CD4-positive, CD25-positive, alpha-beta regulatory T cell (primary cell): ENCODE data around the gene PRKCB. TPM values are rescaled to one million over a fixed set of nuclear protein-coding genes. Genes with fewer than 3 reads are reported as not detected.

Experiments
- ATAC-seq, 2 donors: fragments of 150-1000 bp; cut with Tn5 transposase; one replicate each; pipeline ENCODE4 v1.10.0; 2021; ENCODE audit warnings: low read depth in 2 of 2, moderate number of reproducible peaks in 2 of 2, moderate library complexity in 1 of 2
- DNase-seq, 3 donors: peaks; one replicate each; pipeline versions ENCODE4 v3.0.0 to v3.0.0-alpha.2; 2012 to 2022; ENCODE audit warnings: mixed read lengths in 1 of 3
- H3K27ac ChIP-seq: one replicate; pipeline ENCODE4 v1.7.0; 2013; ENCODE audit warnings: mild to moderate bottlenecking, low read length; ENCODE audit not compliant: insufficient read depth, poor library complexity, severe bottlenecking
- H3K27me3 ChIP-seq: one replicate; pipeline ENCODE4 v1.7.0; 2013; ENCODE audit warnings: low read length; ENCODE audit not compliant: control insufficient read depth, insufficient read depth
- H3K36me3 ChIP-seq: one replicate; pipeline ENCODE4 v1.7.0; 2013; ENCODE audit warnings: mild to moderate bottlenecking, low read length, moderate library complexity; ENCODE audit not compliant: control insufficient read depth, insufficient read depth
- H3K4me1 ChIP-seq: 2 replicates; pipeline ENCODE4 v1.7.0; 2013; ENCODE audit warnings: mild to moderate bottlenecking, low read length; ENCODE audit not compliant: insufficient read depth, control insufficient read depth, poor library complexity, severe bottlenecking
- H3K4me3 ChIP-seq: one replicate; pipeline ENCODE4 v1.7.0; 2013; ENCODE audit warnings: low read depth, mild to moderate bottlenecking, low read length, moderate library complexity
- H3K9me3 ChIP-seq, 2 experiments: 1 replicate in 1 of 2; 2 replicates in 1 of 2; pipeline ENCODE4 v1.7.0; 2013; ENCODE audit warnings: low read length in 2 of 2, mild to moderate bottlenecking in 1 of 2, moderate library complexity in 1 of 2; ENCODE audit not compliant: control insufficient read depth in 2 of 2
- H3K27ac Mint-ChIP-seq, 3 donors: one replicate each; pipeline ENCODE4 v1.8.0; 2020 to 2022; ENCODE audit warnings: mild to moderate bottlenecking in 3 of 3, mixed read lengths in 3 of 3, moderate library complexity in 2 of 3
- H3K27me3 Mint-ChIP-seq: one replicate; pipeline ENCODE4 v1.8.0; 2022; ENCODE audit warnings: mild to moderate bottlenecking, mixed read lengths
- H3K36me3 Mint-ChIP-seq: one replicate; pipeline ENCODE4 v1.8.0; 2020; ENCODE audit warnings: mixed read lengths
- H3K4me1 Mint-ChIP-seq, 4 donors: one replicate each; pipeline ENCODE4 v1.8.0; 2020 to 2022; ENCODE audit warnings: mixed read lengths in 4 of 4, mild to moderate bottlenecking in 1 of 4
- H3K4me3 Mint-ChIP-seq, 4 donors: one replicate each; pipeline ENCODE4 v1.8.0; 2020 to 2022; ENCODE audit warnings: mild to moderate bottlenecking in 4 of 4, mixed read lengths in 4 of 4, moderate library complexity in 3 of 4
- H3K9me3 Mint-ChIP-seq, 7 donors: one replicate each; pipeline ENCODE4 v1.8.0; 2020 to 2022; ENCODE audit warnings: mixed read lengths in 7 of 7, mild to moderate bottlenecking in 3 of 7, moderate library complexity in 2 of 7
- polyA plus RNA-seq, 4 donors: library from polyadenylated mRNA; unstranded; fragments of 300-500 nt; fragmentation: Illumina TruSeq; gene quantifications; one replicate each; pipeline ENCODE4 v1.2.3, GENCODE V29; 2021
- total RNA-seq: library from RNA; stranded (reverse); gene quantifications from one replicate; pipeline ENCODE4 v1.2.3, GENCODE V29; 2022

Gene PRKCB
- total and polyA plus RNA-seq, 5 donors from 2014 or later, result 37.4 to 83.1 (median 50.5) TPM

DNA sequence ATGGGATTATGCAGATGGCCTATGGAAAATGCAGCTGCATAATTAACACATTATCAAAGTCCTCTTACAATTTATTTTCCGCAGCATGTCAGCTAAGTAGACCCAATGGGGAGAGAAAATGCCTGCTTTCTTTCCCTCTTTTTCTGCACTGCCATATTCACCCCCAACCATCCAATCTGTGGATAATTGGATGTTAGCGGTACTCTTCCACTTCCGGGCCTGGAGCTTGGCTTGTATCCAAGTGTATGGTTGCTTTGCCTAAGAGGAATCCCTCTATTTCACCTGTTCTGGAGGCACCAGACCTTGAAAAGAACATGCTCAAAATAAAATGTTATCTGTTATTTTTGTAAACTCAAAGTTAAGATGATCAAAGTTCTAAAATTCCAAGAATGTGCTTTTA lies 379.2 kb downstream of the PRKCB start:
- no peaks in the 10 kb centered on the region for H3K27me3 ChIP-seq
- no peak overlapping the region for H3K27ac ChIP-seq
- no peaks in the 10 kb centered on the region for H3K9me3 ChIP-seq
- H3K27ac Mint-ChIP-seq, result no peak overlapping the region
- H3K4me1 ChIP-seq, result no peaks in the 10 kb centered on the region
- peaks cover 0 to 2% (median 0%) of the 10 kb centered on the region in 7 donors for H3K9me3 Mint-ChIP-seq
- no peak overlapping the region for H3K4me3 Mint-ChIP-seq
- H3K27me3 Mint-ChIP-seq, result no peaks in the 10 kb centered on the region
- H3K36me3 ChIP-seq, result peaks cover 32% of the 10 kb centered on the region
- peaks cover 0 to 4% (median 0%) of the 10 kb centered on the region in 4 donors for H3K4me1 Mint-ChIP-seq
- no peak overlapping the region for H3K4me3 ChIP-seq
- ATAC-seq (no peak), DNase-seq (no peak)
- peaks cover 55% of the 10 kb centered on the region for H3K36me3 Mint-ChIP-seq

DNA sequence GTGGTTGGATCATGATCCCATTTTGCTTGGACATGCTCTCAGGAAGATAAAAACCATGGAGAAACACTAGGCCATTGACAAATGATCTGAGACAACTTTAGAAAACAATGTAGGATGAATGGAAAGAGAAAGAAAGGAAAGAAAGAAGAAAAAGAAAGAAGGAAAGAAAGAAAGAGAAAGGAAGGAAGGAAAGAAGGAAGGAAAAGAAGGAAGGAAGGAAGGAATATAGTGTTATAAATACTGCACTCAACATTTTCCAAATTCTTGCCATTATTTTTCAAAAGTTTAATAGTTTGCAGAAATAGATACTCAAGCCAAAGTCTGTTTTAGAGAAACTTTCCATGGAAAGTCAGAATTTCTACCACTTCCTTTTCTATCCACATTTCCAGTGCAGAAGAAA lies 381.2 kb downstream of the PRKCB start:
- no peak overlapping the region for H3K4me3 ChIP-seq
- H3K27me3 Mint-ChIP-seq, result no peaks in the 10 kb centered on the region
- H3K4me3 Mint-ChIP-seq, result peak overlapping the region in 1 of 4 donors; percentile 4
- peaks cover 0 to 7% (median 0%) of the 10 kb centered on the region in 7 donors for H3K9me3 Mint-ChIP-seq
- H3K4me1 Mint-ChIP-seq, result peaks cover 0 to 1% (median 0%) of the 10 kb centered on the region in 4 donors
- H3K36me3 Mint-ChIP-seq, result peaks cover 62% of the 10 kb centered on the region
- no peaks in the 10 kb centered on the region for H3K4me1 ChIP-seq
- ATAC-seq (no peak), DNase-seq (no peak)
- H3K27ac ChIP-seq, result no peak overlapping the region
- H3K9me3 ChIP-seq, result no peaks in the 10 kb centered on the region
- H3K36me3 ChIP-seq, result peaks cover 41% of the 10 kb centered on the region
- no peaks in the 10 kb centered on the region for H3K27me3 ChIP-seq
- H3K27ac Mint-ChIP-seq, result no peak overlapping the region

DNA sequence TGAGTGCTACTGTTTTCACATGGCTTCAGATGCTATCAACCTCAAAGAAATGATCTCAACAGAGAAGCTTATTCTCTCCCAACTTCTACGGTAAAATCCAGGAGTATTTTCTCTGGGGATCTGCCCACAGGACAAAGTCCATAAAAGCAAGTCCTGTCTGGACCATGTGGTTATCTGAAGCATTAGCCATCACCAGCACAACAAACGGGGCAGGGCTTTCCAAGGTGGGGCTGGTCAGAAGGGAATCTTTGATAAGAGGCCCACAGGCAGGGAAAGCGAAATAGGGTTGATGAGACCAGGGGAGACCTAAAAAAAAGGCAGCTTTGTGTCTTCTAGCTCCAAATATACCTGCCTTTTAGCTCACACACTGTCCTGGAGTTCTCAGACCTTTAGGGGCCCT lies 381.7 kb downstream of the PRKCB start:
- Mint-ChIP-seq H3K4me3 (no peak overlapping the region), H3K36me3 (peaks cover 60% of the 10 kb centered on the region), H3K9me3 (peaks cover 0 to 11% (median 0%) of the 10 kb centered on the region in 7 donors), H3K27me3 (no peaks in the 10 kb centered on the region), H3K4me1 (no peaks in the 10 kb centered on the region), H3K27ac (no peak overlapping the region)
- H3K27me3 ChIP-seq, result no peaks in the 10 kb centered on the region
- no peaks in the 10 kb centered on the region for H3K9me3 ChIP-seq
- DNase-seq, result no peak
- no peak overlapping the region for H3K4me3 ChIP-seq
- H3K27ac ChIP-seq, result no peak overlapping the region
- ATAC-seq, result no peak
- no peaks in the 10 kb centered on the region for H3K4me1 ChIP-seq
- peaks cover 43% of the 10 kb centered on the region for H3K36me3 ChIP-seq

GRCh38 chr16:24218299-24218698 lies 382.5 kb downstream of the PRKCB start:
- H3K4me3 Mint-ChIP-seq, result no peak overlapping the region
- H3K9me3 Mint-ChIP-seq, result peaks cover 0 to 14% (median 0%) of the 10 kb centered on the region in 7 donors
- no peaks in the 10 kb centered on the region for H3K9me3 ChIP-seq
- no peaks in the 10 kb centered on the region for H3K4me1 ChIP-seq
- H3K27me3 ChIP-seq, result no peaks in the 10 kb centered on the region
- H3K27ac Mint-ChIP-seq, result no peak overlapping the region
- DNase-seq, result no peak
- no peaks in the 10 kb centered on the region for H3K27me3 Mint-ChIP-seq
- H3K4me1 Mint-ChIP-seq, result no peaks in the 10 kb centered on the region
- peaks cover 54% of the 10 kb centered on the region for H3K36me3 Mint-ChIP-seq
- ATAC-seq, result no peak
- no peak overlapping the region for H3K27ac ChIP-seq
- no peak overlapping the region for H3K4me3 ChIP-seq
- peaks cover 40% of the 10 kb centered on the region for H3K36me3 ChIP-seq

- peaks cover 39% of the 10 kb centered on the region for H3K36me3 Mint-ChIP-seq
- H3K4me1 ChIP-seq, result no peaks in the 10 kb centered on the region
- H3K4me1 Mint-ChIP-seq, result no peaks in the 10 kb centered on the region
- H3K4me3 ChIP-seq, result no peak overlapping the region
- H3K9me3 Mint-ChIP-seq, result peaks cover 0 to 18% (median 5%) of the 10 kb centered on the region in 7 donors
- no peak overlapping the region for H3K4me3 Mint-ChIP-seq
- peaks cover 17% of the 10 kb centered on the region for H3K36me3 ChIP-seq
- no peak overlapping the region for H3K27ac Mint-ChIP-seq
- H3K9me3 ChIP-seq, result no peaks in the 10 kb centered on the region
- peaks cover 4% of the 10 kb centered on the region for H3K27me3 Mint-ChIP-seq
- no peak for ATAC-seq
- no peak for DNase-seq
- no peak overlapping the region for H3K27ac ChIP-seq
- no peaks in the 10 kb centered on the region for H3K27me3 ChIP-seq
Measured at GRCh38 chr16:24221219-24221618, 385.4 kb downstream of the PRKCB start.

- no peak for DNase-seq
- no peak overlapping the region for H3K4me3 ChIP-seq
- H3K27me3 ChIP-seq, result peaks cover 2% of the 10 kb centered on the region
- H3K36me3 ChIP-seq, result no peaks in the 10 kb centered on the region
- H3K9me3 ChIP-seq, result no peaks in the 10 kb centered on the region
- no peak overlapping the region for H3K4me3 Mint-ChIP-seq
- H3K27ac ChIP-seq, result no peak overlapping the region
- H3K9me3 Mint-ChIP-seq, result peaks cover 0 to 8% (median 0%) of the 10 kb centered on the region in 7 donors
- no peaks in the 10 kb centered on the region for H3K4me1 Mint-ChIP-seq
- H3K27me3 Mint-ChIP-seq, result peaks cover 19% of the 10 kb centered on the region
- H3K4me1 ChIP-seq, result no peaks in the 10 kb centered on the region
- ATAC-seq, result no peak
- no peak overlapping the region for H3K27ac Mint-ChIP-seq
- H3K36me3 Mint-ChIP-seq, result no peaks in the 10 kb centered on the region
Measured at GRCh38 chr16:24228514-24228913, 392.7 kb downstream of the PRKCB start.

GRCh38 chr16:24232936-24233335 lies 397.2 kb downstream of the PRKCB start:
- Mint-ChIP-seq H3K36me3 (no peaks in the 10 kb centered on the region), H3K9me3 (peaks cover 0 to 14% (median 3%) of the 10 kb centered on the region in 7 donors), H3K4me3 (no peak overlapping the region), H3K4me1 (no peaks in the 10 kb centered on the region), H3K27me3 (peaks cover 15% of the 10 kb centered on the region), H3K27ac (no peak overlapping the region)
- H3K9me3 ChIP-seq, result peaks cover 5% of the 10 kb centered on the region in 2 experiments
- ATAC-seq (no peak), DNase-seq (no peak)
- H3K4me3 ChIP-seq, result no peak overlapping the region
- H3K4me1 ChIP-seq, result no peaks in the 10 kb centered on the region
- no peaks in the 10 kb centered on the region for H3K36me3 ChIP-seq
- H3K27ac ChIP-seq, result no peak overlapping the region
- peaks cover 2% of the 10 kb centered on the region for H3K27me3 ChIP-seq

- ATAC-seq, result no peak
- Mint-ChIP-seq H3K4me1 (no peaks in the 10 kb centered on the region), H3K27me3 (peaks cover 19% of the 10 kb centered on the region), H3K36me3 (no peaks in the 10 kb centered on the region), H3K9me3 (peaks cover 1 to 22% (median 4%) of the 10 kb centered on the region in 7 donors), H3K4me3 (no peak overlapping the region), H3K27ac (no peak overlapping the region)
- Histone ChIP-seq H3K27me3 (no peaks in the 10 kb centered on the region), H3K36me3 (no peaks in the 10 kb centered on the region), H3K9me3 (peaks cover 11 to 12% of the 10 kb centered on the region in 2 experiments), H3K4me3 (no peak overlapping the region), H3K4me1 (no peaks in the 10 kb centered on the region), H3K27ac (no peak overlapping the region)
- no peak for DNase-seq
Measured at GRCh38 chr16:24234737-24235136, 399.0 kb downstream of the PRKCB start.
